ENCODE measurements around the gene COQ8B. TPM values are rescaled to one million over a fixed set of nuclear protein-coding genes. Genes with fewer than 3 reads are reported as not detected.

COQ8B gene
- total and polyA plus RNA-seq, 7 experiments from 2014 or later = 14.4 to 48.3 (median 36.9) TPM

DNA sequence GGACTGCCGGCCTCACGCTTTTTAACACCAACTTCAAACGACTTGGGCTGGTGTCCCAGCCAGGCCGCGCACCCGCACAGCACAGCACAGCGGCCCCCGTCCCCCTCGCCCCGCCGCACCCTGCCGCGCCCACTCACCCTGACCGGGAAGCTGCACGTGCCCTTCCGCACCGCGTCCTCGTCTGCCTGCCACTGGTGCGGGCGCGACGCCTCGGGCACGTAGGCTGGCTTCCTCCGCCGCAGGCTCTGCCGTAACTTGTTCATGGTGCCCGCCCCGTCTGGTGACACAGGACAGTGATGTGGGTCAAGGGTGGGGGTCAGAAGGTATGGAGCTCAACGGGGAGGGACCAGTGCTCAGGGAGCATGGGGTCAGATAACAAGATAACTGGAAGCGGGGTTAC lies 32.4 kb downstream of the COQ8B start:
- Mint-ChIP-seq H3K36me3 (peaks cover 4 to 16% (median 9%) of the 10 kb centered on the region in 5 donors), H3K27ac (no peak overlapping the region), H3K4me3 (no peak overlapping the region), H3K9me3 (no peaks in the 10 kb centered on the region), H3K4me1 (no peaks in the 10 kb centered on the region), H3K27me3 (no peaks in the 10 kb centered on the region)
- Histone ChIP-seq H3K27me3 (ENCODE audit: control insufficient read depth in 2 of 2, insufficient read depth in 2 of 2, low read length in 2 of 2) (no peaks in the 10 kb centered on the region), H3K9me3 (ENCODE audit: control insufficient read depth in 2 of 3, low read length in 3 of 3) (no peaks in the 10 kb centered on the region), H3K36me3 (ENCODE audit: control insufficient read depth in 2 of 3, insufficient read depth in 3 of 3, low read length in 3 of 3) (peaks cover 0 to 7% (median 0%) of the 10 kb centered on the region in 3 experiments), H3K27ac (ENCODE audit: low read depth, low read length) (no peak overlapping the region), H3K4me3 (ENCODE audit: low read length) (no peak overlapping the region), H3K4me1 (ENCODE audit: control insufficient read depth in 2 of 2, insufficient read depth in 2 of 2, low read length in 2 of 2) (no peaks in the 10 kb centered on the region)
- DNase-seq = no peak
- ChIA-PET POLR2A (no interaction called here), CTCF (interaction anchor here (0.5 kb wide), 1 partner anchor 117 kb away, joined by 3 read pairs; no protein-coding TSS in a partner anchor)
- intact Hi-C loops (cut with micrococcal nuclease) = no loop called here
- ATAC-seq = no peak

DNA sequence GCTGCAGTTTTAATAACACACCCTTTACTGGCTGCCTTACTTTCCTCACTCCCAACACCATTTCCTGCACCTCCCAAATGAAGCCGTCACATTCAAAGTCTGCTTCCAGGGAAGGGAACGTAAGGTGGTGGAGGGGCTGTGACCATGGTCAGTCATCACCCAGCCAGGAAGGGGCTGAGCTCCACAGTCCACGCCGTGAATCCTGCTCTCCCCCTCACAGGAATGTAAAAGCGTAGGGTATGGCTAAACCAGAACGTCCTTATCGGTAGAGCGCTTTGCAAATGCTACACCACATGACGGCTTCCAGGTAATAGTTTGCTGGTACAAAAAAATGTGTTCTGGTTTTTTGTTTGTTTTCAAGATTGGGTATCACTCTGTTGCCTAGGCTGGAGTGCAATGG lies 33.2 kb downstream of the COQ8B start:
- Histone ChIP-seq H3K4me3 (ENCODE audit: low read length) (no peak overlapping the region), H3K27ac (ENCODE audit: low read depth, low read length) (no peak overlapping the region), H3K9me3 (ENCODE audit: control insufficient read depth in 2 of 3, low read length in 3 of 3) (no peaks in the 10 kb centered on the region), H3K36me3 (ENCODE audit: control insufficient read depth in 2 of 3, insufficient read depth in 3 of 3, low read length in 3 of 3) (peaks cover 0 to 7% (median 0%) of the 10 kb centered on the region in 3 experiments), H3K27me3 (ENCODE audit: control insufficient read depth in 2 of 2, insufficient read depth in 2 of 2, low read length in 2 of 2) (no peaks in the 10 kb centered on the region), H3K4me1 (ENCODE audit: control insufficient read depth in 2 of 2, insufficient read depth in 2 of 2, low read length in 2 of 2) (no peaks in the 10 kb centered on the region)
- H3K4me3 Mint-ChIP-seq = no peak overlapping the region
- H3K27me3 Mint-ChIP-seq = no peaks in the 10 kb centered on the region
- ATAC-seq (no peak), DNase-seq (no peak)
- H3K36me3 Mint-ChIP-seq = peaks cover 4 to 20% (median 9%) of the 10 kb centered on the region in 5 donors
- POLR2A ChIA-PET = no interaction called here
- CTCF ChIA-PET = no interaction called here
- no peaks in the 10 kb centered on the region for H3K9me3 Mint-ChIP-seq
- no peak overlapping the region for H3K27ac Mint-ChIP-seq
- no peaks in the 10 kb centered on the region for H3K4me1 Mint-ChIP-seq
- intact Hi-C loops (cut with micrococcal nuclease) = no loop called here

DNA sequence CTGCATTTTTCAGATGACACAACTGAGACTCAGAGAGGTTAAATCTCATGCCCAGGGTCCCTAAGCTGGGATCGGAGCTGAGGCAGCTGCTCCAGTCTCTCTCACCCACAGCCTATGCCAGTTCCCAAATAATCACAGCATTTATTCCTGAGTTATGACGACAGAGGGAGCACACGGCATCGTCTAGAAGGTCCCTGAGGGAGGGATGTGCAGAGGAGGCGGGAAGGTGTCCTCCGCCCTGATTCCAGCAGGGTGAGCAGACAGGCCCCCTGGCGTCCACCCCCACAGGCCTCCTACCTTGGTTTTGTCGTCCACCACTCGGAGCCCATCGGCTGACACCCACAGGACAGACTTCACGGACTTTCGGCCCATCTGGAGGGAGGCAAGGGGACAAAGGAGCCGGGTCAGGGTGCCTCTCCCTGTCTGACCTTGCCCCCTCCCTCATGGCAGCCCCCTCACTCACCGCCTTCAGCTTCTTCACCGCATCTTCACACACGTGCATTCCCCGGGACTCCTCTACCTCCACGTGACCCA lies 34.2 kb downstream of the COQ8B start:
- no peaks in the 10 kb centered on the region for H3K27me3 Mint-ChIP-seq
- CTCF ChIA-PET = no interaction called here

DNA sequence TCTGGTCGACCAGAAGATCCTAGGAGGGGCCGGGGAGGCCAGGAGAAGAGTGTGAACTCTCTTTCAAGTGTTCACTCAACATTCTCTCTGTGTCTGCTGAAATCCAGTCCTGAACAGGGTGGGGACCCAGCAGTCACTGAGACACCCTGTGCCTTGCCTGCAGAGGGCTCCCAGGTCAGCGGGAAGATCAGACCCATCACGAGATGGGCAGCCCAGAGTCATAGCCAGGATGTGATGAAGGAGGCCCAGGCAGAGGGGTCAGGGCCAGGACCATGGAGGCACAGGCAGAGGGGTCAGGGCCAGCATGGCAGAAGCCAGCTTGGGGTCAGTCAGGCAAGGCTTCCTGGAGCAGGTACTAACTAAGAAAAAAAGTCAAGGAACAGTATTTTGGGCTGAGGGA lies 35.6 kb downstream of the COQ8B start:
- no peak overlapping the region for H3K27ac ChIP-seq (ENCODE audit: low read depth, low read length)
- no peaks in the 10 kb centered on the region for H3K9me3 ChIP-seq (ENCODE audit: control insufficient read depth in 2 of 3, low read length in 3 of 3)
- POLR2A ChIA-PET = no interaction called here
- no peak overlapping the region for H3K27ac Mint-ChIP-seq
- H3K9me3 Mint-ChIP-seq = no peaks in the 10 kb centered on the region
- CTCF ChIA-PET = no interaction called here
- intact Hi-C loops (cut with micrococcal nuclease) = no loop called here
- no peak overlapping the region for H3K4me3 ChIP-seq (ENCODE audit: low read length)
- no peak overlapping the region for H3K4me3 Mint-ChIP-seq
- no peaks in the 10 kb centered on the region for H3K4me1 ChIP-seq (ENCODE audit: control insufficient read depth in 2 of 2, insufficient read depth in 2 of 2, low read length in 2 of 2)
- peaks cover 0 to 21% (median 0%) of the 10 kb centered on the region in 3 experiments for H3K36me3 ChIP-seq (ENCODE audit: control insufficient read depth in 2 of 3, insufficient read depth in 3 of 3, low read length in 3 of 3)
- peaks cover 9 to 30% (median 10%) of the 10 kb centered on the region in 5 donors for H3K36me3 Mint-ChIP-seq
- H3K4me1 Mint-ChIP-seq = no peaks in the 10 kb centered on the region
- H3K27me3 Mint-ChIP-seq = no peaks in the 10 kb centered on the region
- no peak for ATAC-seq
- no peaks in the 10 kb centered on the region for H3K27me3 ChIP-seq (ENCODE audit: control insufficient read depth in 2 of 2, insufficient read depth in 2 of 2, low read length in 2 of 2)
- DNase-seq = no peak

More for the DNA sequence above, 34.2 kb downstream of the COQ8B start:
- H3K27ac ChIP-seq (ENCODE audit: low read depth, low read length) = no peak overlapping the region
- POLR2A ChIA-PET = no interaction called here
- no peak overlapping the region for H3K4me3 ChIP-seq (ENCODE audit: low read length)
- intact Hi-C loops (cut with micrococcal nuclease) = no loop called here
- Mint-ChIP-seq H3K36me3 (peaks cover 7 to 30% (median 9%) of the 10 kb centered on the region in 5 donors), H3K27ac (no peak overlapping the region), H3K4me1 (no peaks in the 10 kb centered on the region), H3K9me3 (no peaks in the 10 kb centered on the region), H3K4me3 (no peak overlapping the region)
- DNase-seq (no peak), ATAC-seq (no peak)
- H3K9me3 ChIP-seq (ENCODE audit: control insufficient read depth in 2 of 3, low read length in 3 of 3) = no peaks in the 10 kb centered on the region
- H3K36me3 ChIP-seq (ENCODE audit: control insufficient read depth in 2 of 3, insufficient read depth in 3 of 3, low read length in 3 of 3) = peaks cover 0 to 16% (median 0%) of the 10 kb centered on the region in 3 experiments
- no peaks in the 10 kb centered on the region for H3K4me1 ChIP-seq (ENCODE audit: control insufficient read depth in 2 of 2, insufficient read depth in 2 of 2, low read length in 2 of 2)
- no peaks in the 10 kb centered on the region for H3K27me3 ChIP-seq (ENCODE audit: control insufficient read depth in 2 of 2, insufficient read depth in 2 of 2, low read length in 2 of 2)

DNA sequence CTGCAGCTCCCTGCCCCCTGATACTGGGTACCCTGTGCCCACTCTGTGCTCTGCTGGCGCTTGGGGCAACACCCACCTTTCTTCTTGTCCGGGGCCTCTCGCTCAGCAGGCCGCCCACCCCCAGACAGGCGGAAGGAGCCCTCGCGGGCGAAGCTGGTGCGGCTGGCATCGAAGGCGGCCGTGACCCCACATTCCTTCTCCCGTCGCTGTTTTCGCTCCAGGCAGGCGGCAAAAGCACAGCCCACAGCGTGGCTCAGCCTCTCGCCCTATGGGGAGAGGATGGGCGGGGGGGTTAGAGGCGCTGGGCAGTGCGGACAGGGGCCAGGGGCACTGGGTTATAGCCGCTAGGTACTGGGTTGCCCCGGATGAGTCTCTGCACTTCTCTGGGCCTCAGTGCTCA lies 39.5 kb downstream of the COQ8B start:
- Mint-ChIP-seq H3K4me1 (peaks cover 0 to 1% (median 0%) of the 10 kb centered on the region in 7 donors), H3K9me3 (no peaks in the 10 kb centered on the region), H3K27ac (no peak overlapping the region), H3K36me3 (peaks cover 0 to 31% (median 10%) of the 10 kb centered on the region in 5 donors), H3K27me3 (no peaks in the 10 kb centered on the region), H3K4me3 (no peak overlapping the region)
- ChIA-PET POLR2A (no interaction called here), CTCF (no interaction called here)
- Histone ChIP-seq H3K27me3 (ENCODE audit: control insufficient read depth in 2 of 2, insufficient read depth in 2 of 2, low read length in 2 of 2) (no peaks in the 10 kb centered on the region), H3K4me3 (ENCODE audit: low read length) (no peak overlapping the region), H3K4me1 (ENCODE audit: control insufficient read depth in 2 of 2, insufficient read depth in 2 of 2, low read length in 2 of 2) (no peaks in the 10 kb centered on the region), H3K27ac (ENCODE audit: low read depth, low read length) (no peak overlapping the region), H3K9me3 (ENCODE audit: control insufficient read depth in 2 of 3, low read length in 3 of 3) (no peaks in the 10 kb centered on the region), H3K36me3 (ENCODE audit: control insufficient read depth in 2 of 3, insufficient read depth in 3 of 3, low read length in 3 of 3) (peaks cover 0 to 37% (median 0%) of the 10 kb centered on the region in 3 experiments)
- intact Hi-C loops (cut with micrococcal nuclease) = no loop called here
- no peak for DNase-seq
- no peak for ATAC-seq

DNA sequence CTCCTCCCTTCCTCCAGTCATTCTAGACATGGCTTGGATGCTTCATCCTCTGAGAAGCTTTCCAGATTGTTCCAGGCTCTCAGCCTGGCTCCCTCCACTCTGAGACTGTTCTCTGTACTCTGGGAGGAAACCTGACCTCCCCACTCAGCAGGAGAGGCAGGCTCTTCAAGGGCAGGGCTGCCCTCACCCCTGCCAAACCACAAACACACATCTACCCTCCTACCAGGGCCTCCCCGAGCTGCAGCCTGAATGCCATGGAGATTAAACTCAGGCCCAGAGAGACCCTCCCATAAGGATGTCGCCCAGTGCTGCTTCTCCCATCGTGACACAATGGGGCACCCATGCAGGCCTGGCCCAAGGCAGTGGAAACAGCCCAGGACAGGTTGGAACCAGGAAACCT lies 42.4 kb downstream of the COQ8B start:
- peaks cover 0 to 35% (median 22%) of the 10 kb centered on the region in 5 donors for H3K36me3 Mint-ChIP-seq
- Histone ChIP-seq H3K36me3 (ENCODE audit: control insufficient read depth in 2 of 3, insufficient read depth in 3 of 3, low read length in 3 of 3) (peaks cover 0 to 45% (median 0%) of the 10 kb centered on the region in 3 experiments), H3K9me3 (ENCODE audit: control insufficient read depth in 2 of 3, low read length in 3 of 3) (peaks cover 0 to 8% (median 0%) of the 10 kb centered on the region in 3 experiments), H3K27ac (ENCODE audit: low read depth, low read length) (no peak overlapping the region), H3K27me3 (ENCODE audit: control insufficient read depth in 2 of 2, insufficient read depth in 2 of 2, low read length in 2 of 2) (no peaks in the 10 kb centered on the region), H3K4me3 (ENCODE audit: low read length) (no peak overlapping the region), H3K4me1 (ENCODE audit: control insufficient read depth in 2 of 2, insufficient read depth in 2 of 2, low read length in 2 of 2) (no peaks in the 10 kb centered on the region)
- POLR2A ChIA-PET = no interaction called here
- no peak overlapping the region for H3K27ac Mint-ChIP-seq
- ATAC-seq (peak; percentile 42), DNase-seq (no peak)
- H3K4me3 Mint-ChIP-seq = no peak overlapping the region
- intact Hi-C loops (cut with micrococcal nuclease) = no loop called here
- H3K4me1 Mint-ChIP-seq = peaks cover 0 to 1% (median 0%) of the 10 kb centered on the region in 7 donors
- H3K27me3 Mint-ChIP-seq = no peaks in the 10 kb centered on the region
- CTCF ChIA-PET = interaction anchor here (1.7 kb wide), 1 partner anchor 39 kb away, joined by 3 read pairs; no protein-coding TSS in a partner anchor
- H3K9me3 Mint-ChIP-seq = peaks cover 0 to 6% (median 3%) of the 10 kb centered on the region in 11 donors

DNA sequence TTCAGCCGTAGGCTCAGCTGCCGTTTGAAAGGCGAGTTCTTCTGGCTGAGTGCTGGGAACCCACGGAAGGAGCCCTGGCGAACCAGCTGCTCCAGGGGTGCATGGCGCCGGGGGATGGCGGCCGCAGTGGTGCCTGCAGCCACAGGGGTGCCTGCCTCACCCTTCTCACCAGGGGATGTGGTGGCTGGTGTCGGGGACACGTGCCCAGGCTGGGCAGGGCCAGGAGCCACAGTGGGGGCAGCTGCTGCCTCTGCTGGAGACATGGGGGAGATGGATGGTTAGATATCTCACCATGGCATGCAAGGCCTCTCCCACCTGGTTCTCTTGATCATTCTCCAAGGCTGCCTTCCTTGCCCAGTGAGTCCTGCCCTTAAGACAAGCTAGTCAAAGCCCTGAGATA lies 43.3 kb downstream of the COQ8B start:
- no peak overlapping the region for H3K27ac Mint-ChIP-seq
- H3K36me3 Mint-ChIP-seq = peaks cover 0 to 38% (median 27%) of the 10 kb centered on the region in 5 donors
- H3K4me1 Mint-ChIP-seq = peaks cover 0 to 1% (median 0%) of the 10 kb centered on the region in 7 donors
- Histone ChIP-seq H3K36me3 (ENCODE audit: control insufficient read depth in 2 of 3, insufficient read depth in 3 of 3, low read length in 3 of 3) (peaks cover 0 to 54% (median 0%) of the 10 kb centered on the region in 3 experiments), H3K27ac (ENCODE audit: low read depth, low read length) (no peak overlapping the region), H3K9me3 (ENCODE audit: control insufficient read depth in 2 of 3, low read length in 3 of 3) (peaks cover 0 to 12% (median 0%) of the 10 kb centered on the region in 3 experiments), H3K4me3 (ENCODE audit: low read length) (no peak overlapping the region), H3K4me1 (ENCODE audit: control insufficient read depth in 2 of 2, insufficient read depth in 2 of 2, low read length in 2 of 2) (no peaks in the 10 kb centered on the region), H3K27me3 (ENCODE audit: control insufficient read depth in 2 of 2, insufficient read depth in 2 of 2, low read length in 2 of 2) (no peaks in the 10 kb centered on the region)
- H3K27me3 Mint-ChIP-seq = no peaks in the 10 kb centered on the region
- ATAC-seq = peak; percentile 73
- no peak for DNase-seq
- POLR2A ChIA-PET = no interaction called here
- CTCF ChIA-PET = interaction anchor here (1.7 kb wide), 1 partner anchor 38 kb away, joined by 3 read pairs; no protein-coding TSS in a partner anchor
- no peak overlapping the region for H3K4me3 Mint-ChIP-seq
- peaks cover 0 to 9% (median 3%) of the 10 kb centered on the region in 11 donors for H3K9me3 Mint-ChIP-seq
- intact Hi-C loops (cut with micrococcal nuclease) = no loop called here

All from naive thymus-derived CD4-positive, alpha-beta T cell (primary cell).